ENCODE results near the gene GAD2.

GRCh38 chr10:26238378-26238777 lies 21.8 kb downstream of the GAD2 start:
- TF ChIP-seq CTCF (IDR thresholded peaks at IDR 0.05) (no peak), POLR2A (IDR thresholded peaks at IDR 0.05) (no peak), POLR2AphosphoS5 (IDR thresholded peaks at IDR 0.05) (no peak), EP300 (IDR thresholded peaks at IDR 0.05) (no peak)
